ENCODE measurements around the gene ME3. TPM values are rescaled to one million over a fixed set of nuclear protein-coding genes. Genes with fewer than 3 reads are reported as not detected.

The ME3 gene
- total RNA-seq, 2 experiments from 2014 or later: 1.5 to 2.9 TPM

GRCh38 chr11:86463120-86463519 lies 209.3 kb downstream of the ME3 start:
- H3K4me3 Mint-ChIP-seq: no peak overlapping the region
- peaks cover under 1% of the 10 kb centered on the region for H3K9me3 Mint-ChIP-seq
- H3K36me3 Mint-ChIP-seq (ENCODE audit: low read depth): no peaks in the 10 kb centered on the region
- no peak overlapping the region for H3K27ac Mint-ChIP-seq
- DNase-seq: no peak
- ChIA-PET CTCF (interaction anchor here (1.2 to 1.5 kb wide), 2 partner anchors 21 to 608 kb away, joined by 3 to 4 read pairs; partner anchors contain the start of gene CCDC83), POLR2A (no interaction called here)
- H3K27me3 Mint-ChIP-seq: no peaks in the 10 kb centered on the region
- H3K4me1 Mint-ChIP-seq: no peaks in the 10 kb centered on the region

GRCh38 chr11:86461892-86462291 lies 210.5 kb downstream of the ME3 start:
- ChIA-PET POLR2A (no interaction called here), CTCF (interaction anchor here (0.6 kb wide), 1 partner anchor 463 kb away, joined by 3 read pairs; no protein-coding TSS in a partner anchor)
- Mint-ChIP-seq H3K9me3 (no peaks in the 10 kb centered on the region), H3K36me3 (ENCODE audit: low read depth) (no peaks in the 10 kb centered on the region), H3K27me3 (no peaks in the 10 kb centered on the region), H3K4me3 (no peak overlapping the region), H3K27ac (no peak overlapping the region), H3K4me1 (no peaks in the 10 kb centered on the region)
- DNase-seq: no peak

- no peaks in the 10 kb centered on the region for H3K36me3 Mint-ChIP-seq (ENCODE audit: low read depth)
- H3K4me3 Mint-ChIP-seq: no peak overlapping the region
- peaks cover 4% of the 10 kb centered on the region for H3K4me1 Mint-ChIP-seq
- POLR2A ChIA-PET: no interaction called here
- H3K27me3 Mint-ChIP-seq: no peaks in the 10 kb centered on the region
- CTCF ChIA-PET: interaction anchor here (1.0 kb wide), 1 partner anchor 111 kb away, joined by 3 read pairs; no protein-coding TSS in a partner anchor
- H3K27ac Mint-ChIP-seq: no peak overlapping the region
- DNase-seq: no peak
- no peaks in the 10 kb centered on the region for H3K9me3 Mint-ChIP-seq
These were observed 211.7 kb downstream of the ME3 start for GRCh38 chr11:86460461-86461385.

- no peaks in the 10 kb centered on the region for H3K27me3 Mint-ChIP-seq
- ChIA-PET CTCF (interaction anchor here (0.9 to 1.0 kb wide), 2 partner anchors 112 to 605 kb away, joined by 3 read pairs; partner anchors contain the start of gene CCDC83), POLR2A (no interaction called here)
- no peaks in the 10 kb centered on the region for H3K36me3 Mint-ChIP-seq (ENCODE audit: low read depth)
- H3K9me3 Mint-ChIP-seq: no peaks in the 10 kb centered on the region
- no peak overlapping the region for H3K4me3 Mint-ChIP-seq
- H3K4me1 Mint-ChIP-seq: peaks cover 4% of the 10 kb centered on the region
- no peak overlapping the region for H3K27ac Mint-ChIP-seq
- DNase-seq: no peak
These were observed 212.5 kb downstream of the ME3 start for GRCh38 chr11:86459682-86460460.

GRCh38 chr11:86459002-86459385 lies 213.4 kb downstream of the ME3 start:
- H3K9me3 Mint-ChIP-seq: no peaks in the 10 kb centered on the region
- no peaks in the 10 kb centered on the region for H3K36me3 Mint-ChIP-seq (ENCODE audit: low read depth)
- no peak overlapping the region for H3K27ac Mint-ChIP-seq
- ChIA-PET POLR2A (no interaction called here), CTCF (interaction anchor here (0.9 kb wide), 1 partner anchor 604 kb away, joined by 3 read pairs; the partner anchor contains the start of gene CCDC83)
- no peaks in the 10 kb centered on the region for H3K27me3 Mint-ChIP-seq
- no peak overlapping the region for H3K4me3 Mint-ChIP-seq
- peaks cover 5% of the 10 kb centered on the region for H3K4me1 Mint-ChIP-seq
- no peak for DNase-seq

- Mint-ChIP-seq H3K27me3 (no peaks in the 10 kb centered on the region), H3K9me3 (no peaks in the 10 kb centered on the region), H3K27ac (no peak overlapping the region), H3K4me3 (no peak overlapping the region), H3K36me3 (ENCODE audit: low read depth) (no peaks in the 10 kb centered on the region), H3K4me1 (peaks cover 7% of the 10 kb centered on the region)
- no peak for DNase-seq
- ChIA-PET POLR2A (no interaction called here), CTCF (interaction anchor here (0.7 kb wide), 1 partner anchor 603 kb away, joined by 3 read pairs; the partner anchor contains the start of gene CCDC83)
These were observed 214.0 kb downstream of the ME3 start for GRCh38 chr11:86458294-86459001.

GRCh38 chr11:86456075-86456939 lies 216.1 kb downstream of the ME3 start:
- peaks cover 7% of the 10 kb centered on the region for H3K4me1 Mint-ChIP-seq
- no peaks in the 10 kb centered on the region for H3K27me3 Mint-ChIP-seq
- no peak overlapping the region for H3K4me3 Mint-ChIP-seq
- no peak overlapping the region for H3K27ac Mint-ChIP-seq
- POLR2A ChIA-PET: no interaction called here
- no peaks in the 10 kb centered on the region for H3K36me3 Mint-ChIP-seq (ENCODE audit: low read depth)
- CTCF ChIA-PET: interaction anchor here (0.8 kb wide), 1 partner anchor 9 kb away, joined by 3 read pairs; no protein-coding TSS in a partner anchor
- DNase-seq: peak; percentile 85
- H3K9me3 Mint-ChIP-seq: no peaks in the 10 kb centered on the region

GRCh38 chr11:86453290-86454030 lies 219.0 kb downstream of the ME3 start:
- no peaks in the 10 kb centered on the region for H3K27me3 Mint-ChIP-seq
- no peak overlapping the region for H3K27ac Mint-ChIP-seq
- no peaks in the 10 kb centered on the region for H3K9me3 Mint-ChIP-seq
- H3K4me3 Mint-ChIP-seq: no peak overlapping the region
- ChIA-PET CTCF (interaction anchor here (1.1 kb wide), 1 partner anchor 598 kb away, joined by 4 read pairs; the partner anchor contains the start of gene CCDC83), POLR2A (interaction anchor here (0.6 kb wide), 1 partner anchor 223 kb away, joined by 3 read pairs; no protein-coding TSS in a partner anchor)
- H3K4me1 Mint-ChIP-seq: peaks cover 7% of the 10 kb centered on the region
- no peaks in the 10 kb centered on the region for H3K36me3 Mint-ChIP-seq (ENCODE audit: low read depth)
- no peak for DNase-seq

GRCh38 chr11:86449993-86450629 lies 222.3 kb downstream of the ME3 start:
- no peak overlapping the region for H3K27ac Mint-ChIP-seq
- H3K9me3 Mint-ChIP-seq: no peaks in the 10 kb centered on the region
- ChIA-PET CTCF (interaction anchor here (0.6 to 3.2 kb wide), 2 partner anchors 595 to 610 kb away, joined by 3 to 9 read pairs; partner anchors contain the start of gene CCDC83), POLR2A (no interaction called here)
- H3K27me3 Mint-ChIP-seq: no peaks in the 10 kb centered on the region
- no peak overlapping the region for H3K4me3 Mint-ChIP-seq
- peaks cover 14% of the 10 kb centered on the region for H3K4me1 Mint-ChIP-seq
- no peak for DNase-seq
- no peaks in the 10 kb centered on the region for H3K36me3 Mint-ChIP-seq (ENCODE audit: low read depth)

GRCh38 chr11:86447763-86448480 lies 224.5 kb downstream of the ME3 start:
- no peaks in the 10 kb centered on the region for H3K27me3 Mint-ChIP-seq
- POLR2A ChIA-PET: interaction anchor here (0.6 kb wide), 1 partner anchor 313 kb away, joined by 4 read pairs; no protein-coding TSS in a partner anchor
- no peaks in the 10 kb centered on the region for H3K9me3 Mint-ChIP-seq
- H3K4me3 Mint-ChIP-seq: no peak overlapping the region
- no peaks in the 10 kb centered on the region for H3K36me3 Mint-ChIP-seq (ENCODE audit: low read depth)
- CTCF ChIA-PET: interaction anchor here (0.6 to 3.2 kb wide), 4 partner anchors 13 to 1248 kb away, joined by 3 to 9 read pairs (median 6); partner anchors contain the start of gene CCDC83
- peaks cover 11% of the 10 kb centered on the region for H3K4me1 Mint-ChIP-seq
- peak overlapping the region; percentile 16 for H3K27ac Mint-ChIP-seq
- peak; percentile 35 for DNase-seq

Data from activated CD4-positive, alpha-beta T cell treated with anti-CD3 and anti-CD28 coated beads, Interleukin-2, amount 10 ng/mL, durations not matched to agents 7 days and 5 days (primary cell).